ENCODE data around the gene PLA2G2A.
"Not testable (repeated sequence)": the region's sequence is repeated elsewhere in the genome, so short reads cannot be mapped to it uniquely, and the experiment has no call there.

The PLA2G2A gene

GRCh38 chr1:19973616-19974015 lies 5.8 kb downstream of the PLA2G2A start:
- DNase-seq (ENCODE audit: low spot score): no peak

GRCh38 chr1:19971664-19972063 lies 7.8 kb downstream of the PLA2G2A start:
- no peak for DNase-seq (ENCODE audit: low spot score)

GRCh38 chr1:19969898-19970660 lies 9.3 kb downstream of the PLA2G2A start:
- no peak for DNase-seq (ENCODE audit: low spot score)

GRCh38 chr1:19967808-19968207 lies 11.6 kb downstream of the PLA2G2A start:
- no peak for DNase-seq (ENCODE audit: low spot score)

- no peak for DNase-seq (ENCODE audit: low spot score)
Measured at GRCh38 chr1:19964542-19964941, 14.9 kb downstream of the PLA2G2A start.

GRCh38 chr1:19963636-19964035 lies 15.8 kb downstream of the PLA2G2A start:
- DNase-seq (ENCODE audit: low spot score): no peak

- no peak for DNase-seq (ENCODE audit: low spot score)
Measured at GRCh38 chr1:19960591-19960990, 18.8 kb downstream of the PLA2G2A start.

- no peak for DNase-seq (ENCODE audit: low spot score)
Measured at GRCh38 chr1:19957779-19958178, 21.6 kb downstream of the PLA2G2A start.

- DNase-seq (ENCODE audit: low spot score): no peak
Measured at GRCh38 chr1:19955534-19956170, 23.8 kb downstream of the PLA2G2A start.

GRCh38 chr1:19954059-19954458 lies 25.4 kb downstream of the PLA2G2A start:
- DNase-seq (ENCODE audit: low spot score): no peak

GRCh38 chr1:19949016-19949415 lies 30.4 kb downstream of the PLA2G2A start:
- no peak for DNase-seq (ENCODE audit: low spot score)

- DNase-seq (ENCODE audit: low spot score): no peak
Measured at GRCh38 chr1:19946971-19947370, 32.4 kb downstream of the PLA2G2A start.

GRCh38 chr1:19946331-19946751 lies 33.1 kb downstream of the PLA2G2A start:
- no peak for DNase-seq (ENCODE audit: low spot score)

- DNase-seq (ENCODE audit: low spot score): no peak
Measured at GRCh38 chr1:19945914-19946313, 33.5 kb downstream of the PLA2G2A start.

- no peak for DNase-seq (ENCODE audit: low spot score)
Measured at GRCh38 chr1:19942657-19943056, 36.8 kb downstream of the PLA2G2A start.

GRCh38 chr1:19942088-19942487 lies 37.3 kb downstream of the PLA2G2A start:
- DNase-seq (ENCODE audit: low spot score): no peak

- no peak for DNase-seq (ENCODE audit: low spot score)
Measured at GRCh38 chr1:19941206-19941568, 38.2 kb downstream of the PLA2G2A start.

- DNase-seq (ENCODE audit: low spot score): no peak
Measured at GRCh38 chr1:19940486-19941205, 38.8 kb downstream of the PLA2G2A start.

GRCh38 chr1:19938472-19938871 lies 40.9 kb downstream of the PLA2G2A start:
- no peak for DNase-seq (ENCODE audit: low spot score)

GRCh38 chr1:19936061-19936750 lies 43.2 kb downstream of the PLA2G2A start:
- DNase-seq (ENCODE audit: low spot score): no peak

GRCh38 chr1:19934336-19934735 lies 45.1 kb downstream of the PLA2G2A start:
- DNase-seq (ENCODE audit: low spot score): no peak

GRCh38 chr1:19932866-19933265 lies 46.6 kb downstream of the PLA2G2A start:
- DNase-seq (ENCODE audit: low spot score): no peak

GRCh38 chr1:19927130-19927421 lies 52.3 kb downstream of the PLA2G2A start:
- not testable (repeated sequence) for DNase-seq (ENCODE audit: low spot score)

All from ecto neural progenitor cell (in vitro differentiated cells).